ENCODE data around the gene KIR3DL3.
"Not testable (repeated sequence)": the region's sequence is repeated elsewhere in the genome, so short reads cannot be mapped to it uniquely, and the experiment has no call there.

KIR3DL3 gene

GRCh38 chr19:54747614-54748322 is 23.5 kb downstream of the KIR3DL3 start:
- H3K36me3 Mint-ChIP-seq; H3K9me3 Mint-ChIP-seq; ATAC-seq (ENCODE audit: low read depth); H3K27ac Mint-ChIP-seq; DNase-seq (ENCODE audit: low spot score in 2 of 2); H3K4me1 Mint-ChIP-seq; H3K4me3 Mint-ChIP-seq: not testable (repeated sequence)
- peaks cover 15% of the 10 kb centered on the region for H3K27me3 Mint-ChIP-seq

DNA sequence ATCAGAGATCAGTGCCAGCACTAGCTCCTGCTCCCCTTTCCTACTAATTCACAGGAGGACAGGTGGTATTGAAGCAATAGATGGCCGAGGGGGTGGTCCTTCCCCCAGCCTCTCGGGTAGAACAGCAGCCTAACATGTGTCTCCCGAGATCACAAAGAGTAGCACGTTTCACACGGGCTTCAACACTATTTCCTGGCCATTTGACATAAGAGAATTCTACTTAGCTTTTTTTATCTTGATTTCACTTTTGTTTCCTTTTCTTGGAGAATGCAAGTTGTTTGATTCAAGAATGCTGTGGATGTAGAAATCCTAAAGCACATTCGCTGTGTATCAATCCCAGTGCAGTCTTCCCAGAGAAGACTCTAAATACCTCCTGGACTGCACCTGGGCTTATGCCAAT is 26.0 kb downstream of the KIR3DL3 start:
- not testable (repeated sequence) for ATAC-seq (ENCODE audit: low read depth); H3K27ac Mint-ChIP-seq; H3K4me3 Mint-ChIP-seq; H3K9me3 Mint-ChIP-seq; DNase-seq (ENCODE audit: low spot score in 2 of 2); H3K4me1 Mint-ChIP-seq; H3K36me3 Mint-ChIP-seq
- peaks cover 10% of the 10 kb centered on the region for H3K27me3 Mint-ChIP-seq

- H3K4me3 Mint-ChIP-seq; H3K36me3 Mint-ChIP-seq; H3K27ac Mint-ChIP-seq; ATAC-seq (ENCODE audit: low read depth); H3K4me1 Mint-ChIP-seq; DNase-seq (ENCODE audit: low spot score in 2 of 2): not testable (repeated sequence)
- Mint-ChIP-seq H3K27me3 (peaks cover 11% of the 10 kb centered on the region), H3K9me3 (peaks cover 11% of the 10 kb centered on the region)
Observed at GRCh38 chr19:54756204-54757110, 32.2 kb downstream of the KIR3DL3 start.

- H3K27me3 Mint-ChIP-seq; DNase-seq (ENCODE audit: low spot score in 2 of 2); H3K36me3 Mint-ChIP-seq; H3K4me1 Mint-ChIP-seq; ATAC-seq (ENCODE audit: low read depth); H3K27ac Mint-ChIP-seq; H3K4me3 Mint-ChIP-seq: not testable (repeated sequence)
- H3K9me3 Mint-ChIP-seq: peaks cover 11% of the 10 kb centered on the region
Observed at GRCh38 chr19:54758577-54758976, 34.3 kb downstream of the KIR3DL3 start.

DNA sequence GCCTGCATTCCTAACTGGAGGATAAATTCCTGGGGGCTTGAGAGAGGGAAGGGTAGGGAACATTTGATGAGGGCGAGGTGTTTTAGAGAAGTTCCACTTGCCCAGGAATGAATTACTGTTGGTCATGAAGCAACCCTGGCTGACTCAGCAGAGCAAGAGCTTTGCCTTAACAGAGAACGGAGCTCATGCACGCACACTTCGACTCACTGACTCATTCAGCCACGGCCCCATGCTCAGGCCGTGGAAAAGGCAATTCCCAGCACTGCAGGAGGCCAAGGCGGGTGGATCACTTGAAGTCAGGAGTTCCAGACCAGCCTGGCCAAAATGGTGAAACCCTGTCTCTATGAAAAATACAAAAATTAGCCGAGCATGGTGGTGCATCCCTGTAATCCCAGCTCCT is 40.0 kb downstream of the KIR3DL3 start:
- not testable (repeated sequence) for DNase-seq (ENCODE audit: low spot score in 2 of 2); H3K36me3 Mint-ChIP-seq; ATAC-seq (ENCODE audit: low read depth); H3K4me3 Mint-ChIP-seq; H3K27ac Mint-ChIP-seq; H3K4me1 Mint-ChIP-seq
- peaks cover 12% of the 10 kb centered on the region for H3K9me3 Mint-ChIP-seq
- H3K27me3 Mint-ChIP-seq: peaks cover 10% of the 10 kb centered on the region

DNA sequence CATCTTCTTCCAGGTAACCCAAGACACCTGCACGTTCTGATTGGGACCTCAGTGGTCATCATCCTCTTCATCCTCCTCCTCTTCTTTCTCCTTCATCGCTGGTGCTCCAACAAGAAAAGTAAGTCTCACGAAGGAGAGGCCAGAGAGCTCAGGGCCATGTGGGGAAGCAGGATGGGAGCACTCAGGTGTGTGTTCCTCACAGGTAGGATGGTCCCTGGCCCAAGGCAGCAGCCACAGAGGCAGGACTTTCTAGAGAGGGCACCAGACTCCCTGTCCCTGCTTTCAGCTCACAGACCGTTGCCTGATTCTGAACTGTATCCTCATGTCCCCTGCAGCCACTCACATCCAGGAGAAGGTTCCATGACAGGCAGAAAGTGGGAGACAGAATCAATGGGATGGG is 42.2 kb downstream of the KIR3DL3 start:
- DNase-seq (ENCODE audit: low spot score in 2 of 2); H3K27ac Mint-ChIP-seq; ATAC-seq (ENCODE audit: low read depth); H3K9me3 Mint-ChIP-seq; H3K4me3 Mint-ChIP-seq; H3K36me3 Mint-ChIP-seq; H3K4me1 Mint-ChIP-seq: not testable (repeated sequence)
- peaks cover 10% of the 10 kb centered on the region for H3K27me3 Mint-ChIP-seq

DNA sequence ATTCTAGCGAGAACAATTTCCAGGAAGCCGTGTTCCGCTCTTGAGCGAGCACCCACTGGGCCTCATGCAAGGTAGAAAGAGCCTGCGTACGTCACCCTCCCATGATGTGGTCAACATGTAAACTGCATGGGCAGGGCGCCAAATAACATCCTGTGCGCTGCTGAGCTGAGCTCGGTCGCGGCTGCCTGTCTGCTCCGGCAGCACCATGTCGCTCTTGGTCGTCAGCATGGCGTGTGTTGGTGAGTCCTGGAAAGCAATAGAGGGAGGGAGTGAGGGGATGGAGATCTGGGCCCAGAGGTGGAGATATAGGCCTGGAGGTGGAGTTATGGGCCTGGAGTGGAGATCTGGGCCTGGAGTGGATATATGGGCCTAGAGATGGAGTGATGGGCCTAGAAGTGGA is 45.4 kb downstream of the KIR3DL3 start, which contains the start of gene KIR2DL1:
TSS of gene KIR2DL1 (plus strand) at position 148 of the 400 bp plus-strand sequence. CDS start at position 206, 58 bp downstream.
- H3K4me1 Mint-ChIP-seq; H3K27ac Mint-ChIP-seq; DNase-seq (ENCODE audit: low spot score in 2 of 2); H3K4me3 Mint-ChIP-seq; H3K9me3 Mint-ChIP-seq; H3K36me3 Mint-ChIP-seq; ATAC-seq (ENCODE audit: low read depth): not testable (repeated sequence)
- peaks cover 13% of the 10 kb centered on the region for H3K27me3 Mint-ChIP-seq

- H3K9me3 Mint-ChIP-seq; H3K36me3 Mint-ChIP-seq; ATAC-seq (ENCODE audit: low read depth); H3K4me3 Mint-ChIP-seq; DNase-seq (ENCODE audit: low spot score in 2 of 2); H3K27ac Mint-ChIP-seq; H3K4me1 Mint-ChIP-seq: not testable (repeated sequence)
- peaks cover 11% of the 10 kb centered on the region for H3K27me3 Mint-ChIP-seq
Observed at GRCh38 chr19:54770511-54770910, 46.3 kb downstream of the KIR3DL3 start.

DNA sequence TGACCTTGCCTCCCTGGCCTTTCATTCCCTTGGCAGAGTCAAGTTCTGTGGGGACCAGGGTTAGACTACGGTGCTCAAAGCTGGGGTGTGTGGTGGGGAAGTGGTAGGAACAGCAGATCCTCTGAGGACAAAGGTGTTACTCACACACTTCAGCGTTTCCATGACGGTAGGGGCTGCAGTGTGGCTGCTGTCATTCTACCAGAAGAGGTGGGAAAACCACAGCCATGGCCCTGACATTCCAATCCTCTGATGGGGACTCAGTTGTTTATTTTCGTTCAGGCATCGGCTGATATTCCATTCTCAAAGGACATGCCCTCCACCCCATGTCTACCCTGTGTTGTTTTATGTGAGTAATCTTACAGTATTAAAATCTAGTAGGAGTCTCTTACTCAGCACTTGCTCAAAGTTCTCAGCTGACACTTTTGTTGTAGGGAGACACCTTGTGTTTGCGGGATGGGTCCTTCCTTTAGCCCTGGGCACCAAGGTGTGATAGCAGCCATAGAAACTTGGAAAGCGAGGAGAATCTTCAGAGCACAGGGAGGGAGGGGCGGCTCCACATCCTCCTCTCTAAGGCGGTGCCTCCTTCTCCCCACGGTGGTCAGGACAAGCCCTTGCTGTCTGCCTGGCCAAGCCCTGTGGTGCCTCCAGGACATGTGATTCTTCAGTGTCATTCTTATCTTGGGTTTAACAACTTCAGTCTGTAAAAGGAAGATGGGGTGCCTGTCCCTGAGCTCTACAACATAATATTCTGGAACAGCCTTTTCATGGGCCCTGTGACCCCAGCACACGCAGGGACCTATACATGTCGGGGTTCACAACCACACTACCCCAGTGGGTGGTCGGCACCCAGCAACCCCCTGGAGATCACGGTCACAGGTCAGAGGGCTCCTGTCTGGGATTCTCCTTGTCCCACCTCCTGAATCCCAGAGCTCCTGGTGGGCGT is 47.0 kb downstream of the KIR3DL3 start:
- H3K27me3 Mint-ChIP-seq: peaks cover 11% of the 10 kb centered on the region
- not testable (repeated sequence) for H3K36me3 Mint-ChIP-seq; H3K4me1 Mint-ChIP-seq; H3K27ac Mint-ChIP-seq; H3K4me3 Mint-ChIP-seq; DNase-seq (ENCODE audit: low spot score in 2 of 2); ATAC-seq (ENCODE audit: low read depth); H3K9me3 Mint-ChIP-seq

GRCh38 chr19:54772666-54773065 is 48.4 kb downstream of the KIR3DL3 start:
- H3K4me3 Mint-ChIP-seq; H3K27me3 Mint-ChIP-seq; H3K9me3 Mint-ChIP-seq; H3K36me3 Mint-ChIP-seq; H3K4me1 Mint-ChIP-seq; DNase-seq (ENCODE audit: low spot score in 2 of 2); H3K27ac Mint-ChIP-seq; ATAC-seq (ENCODE audit: low read depth): not testable (repeated sequence)

DNA sequence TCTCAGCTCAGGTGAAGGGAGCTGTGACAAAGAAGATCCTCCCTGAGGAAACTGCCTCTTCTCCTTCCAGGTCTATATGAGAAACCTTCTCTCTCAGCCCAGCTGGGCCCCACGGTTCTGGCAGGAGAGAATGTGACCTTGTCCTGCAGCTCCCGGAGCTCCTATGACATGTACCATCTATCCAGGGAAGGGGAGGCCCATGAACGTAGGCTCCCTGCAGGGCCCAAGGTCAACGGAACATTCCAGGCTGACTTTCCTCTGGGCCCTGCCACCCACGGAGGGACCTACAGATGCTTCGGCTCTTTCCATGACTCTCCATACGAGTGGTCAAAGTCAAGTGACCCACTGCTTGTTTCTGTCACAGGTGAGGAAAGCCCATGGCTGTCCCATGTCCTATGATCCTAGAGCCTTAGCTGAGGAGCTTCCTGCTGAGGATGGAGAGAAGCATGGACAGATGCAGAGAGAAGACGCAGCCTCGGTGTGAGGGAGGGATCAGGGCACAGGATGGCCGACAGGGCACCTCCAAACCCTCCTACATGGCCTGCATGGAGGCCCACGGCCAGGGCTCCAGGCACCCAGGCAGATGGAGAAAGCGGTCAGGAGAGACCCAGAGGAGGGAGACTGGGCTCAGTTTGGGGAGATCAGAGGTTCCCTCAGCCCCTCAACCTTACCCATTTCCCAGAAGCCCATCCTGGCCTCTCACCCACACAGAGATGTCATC is 51.0 kb downstream of the KIR3DL3 start:
- H3K27me3 Mint-ChIP-seq: peaks cover 10% of the 10 kb centered on the region
- not testable (repeated sequence) for H3K9me3 Mint-ChIP-seq; DNase-seq (ENCODE audit: low spot score in 2 of 2); ATAC-seq (ENCODE audit: low read depth); H3K27ac Mint-ChIP-seq; H3K36me3 Mint-ChIP-seq; H3K4me1 Mint-ChIP-seq; H3K4me3 Mint-ChIP-seq

GRCh38 chr19:54775830-54776229 is 51.6 kb downstream of the KIR3DL3 start:
- H3K4me1 Mint-ChIP-seq; H3K4me3 Mint-ChIP-seq; H3K27me3 Mint-ChIP-seq; H3K9me3 Mint-ChIP-seq; H3K36me3 Mint-ChIP-seq; DNase-seq (ENCODE audit: low spot score in 2 of 2); ATAC-seq (ENCODE audit: low read depth); H3K27ac Mint-ChIP-seq: not testable (repeated sequence)

- not testable (repeated sequence) for H3K9me3 Mint-ChIP-seq; H3K36me3 Mint-ChIP-seq; H3K4me1 Mint-ChIP-seq; H3K4me3 Mint-ChIP-seq; H3K27ac Mint-ChIP-seq; H3K27me3 Mint-ChIP-seq; DNase-seq (ENCODE audit: low spot score in 2 of 2); ATAC-seq (ENCODE audit: low read depth)
Observed at GRCh38 chr19:54777851-54778250, 53.6 kb downstream of the KIR3DL3 start.
